ENCODE data around the gene MATN1.

The MATN1 gene

GRCh38 chr1:30731109-30731805 is 7.9 kb upstream of the MATN1 start:
- Histone ChIP-seq H3K9ac (ENCODE audit: low read length) (no peak overlapping the region), H3K4me1 (ENCODE audit: control insufficient read depth, insufficient read depth, low read length) (no peaks in the 10 kb centered on the region), H3K36me3 (ENCODE audit: control insufficient read depth, insufficient read depth, low read length) (no peaks in the 10 kb centered on the region), H3K4me3 (ENCODE audit: low read length) (no peak overlapping the region), H3K27ac (ENCODE audit: low read depth, low read length) (no peak overlapping the region), H3K27me3 (ENCODE audit: control insufficient read depth, insufficient read depth, low read length) (no peaks in the 10 kb centered on the region)

- Histone ChIP-seq H3K27ac (ENCODE audit: low read depth, low read length) (no peak overlapping the region), H3K36me3 (ENCODE audit: control insufficient read depth, insufficient read depth, low read length) (no peaks in the 10 kb centered on the region), H3K9ac (ENCODE audit: low read length) (no peak overlapping the region), H3K4me1 (ENCODE audit: control insufficient read depth, insufficient read depth, low read length) (no peaks in the 10 kb centered on the region), H3K27me3 (ENCODE audit: control insufficient read depth, insufficient read depth, low read length) (no peaks in the 10 kb centered on the region), H3K4me3 (ENCODE audit: low read length) (no peak overlapping the region)
Measured at GRCh38 chr1:30730346-30731108, 7.1 kb upstream of the MATN1 start.

GRCh38 chr1:30729901-30730300 is 6.5 kb upstream of the MATN1 start:
- H3K36me3 ChIP-seq (ENCODE audit: control insufficient read depth, insufficient read depth, low read length) = no peaks in the 10 kb centered on the region
- H3K27me3 ChIP-seq (ENCODE audit: control insufficient read depth, insufficient read depth, low read length) = no peaks in the 10 kb centered on the region
- H3K4me3 ChIP-seq (ENCODE audit: low read length) = no peak overlapping the region
- no peak overlapping the region for H3K9ac ChIP-seq (ENCODE audit: low read length)
- no peak overlapping the region for H3K27ac ChIP-seq (ENCODE audit: low read depth, low read length)
- H3K4me1 ChIP-seq (ENCODE audit: control insufficient read depth, insufficient read depth, low read length) = no peaks in the 10 kb centered on the region

GRCh38 chr1:30728832-30729638 is 5.7 kb upstream of the MATN1 start:
- H3K36me3 ChIP-seq (ENCODE audit: control insufficient read depth, insufficient read depth, low read length) = no peaks in the 10 kb centered on the region
- no peak overlapping the region for H3K9ac ChIP-seq (ENCODE audit: low read length)
- no peak overlapping the region for H3K4me3 ChIP-seq (ENCODE audit: low read length)
- H3K27ac ChIP-seq (ENCODE audit: low read depth, low read length) = no peak overlapping the region
- no peaks in the 10 kb centered on the region for H3K4me1 ChIP-seq (ENCODE audit: control insufficient read depth, insufficient read depth, low read length)
- H3K27me3 ChIP-seq (ENCODE audit: control insufficient read depth, insufficient read depth, low read length) = no peaks in the 10 kb centered on the region

GRCh38 chr1:30728340-30728739 is 5.0 kb upstream of the MATN1 start:
- Histone ChIP-seq H3K4me3 (ENCODE audit: low read length) (no peak overlapping the region), H3K36me3 (ENCODE audit: control insufficient read depth, insufficient read depth, low read length) (no peaks in the 10 kb centered on the region), H3K27me3 (ENCODE audit: control insufficient read depth, insufficient read depth, low read length) (no peaks in the 10 kb centered on the region), H3K4me1 (ENCODE audit: control insufficient read depth, insufficient read depth, low read length) (no peaks in the 10 kb centered on the region), H3K9ac (ENCODE audit: low read length) (no peak overlapping the region), H3K27ac (ENCODE audit: low read depth, low read length) (no peak overlapping the region)

- Histone ChIP-seq H3K27ac (ENCODE audit: low read depth, low read length) (no peak overlapping the region), H3K4me3 (ENCODE audit: low read length) (no peak overlapping the region), H3K4me1 (ENCODE audit: control insufficient read depth, insufficient read depth, low read length) (no peaks in the 10 kb centered on the region), H3K9ac (ENCODE audit: low read length) (no peak overlapping the region), H3K27me3 (ENCODE audit: control insufficient read depth, insufficient read depth, low read length) (no peaks in the 10 kb centered on the region), H3K36me3 (ENCODE audit: control insufficient read depth, insufficient read depth, low read length) (no peaks in the 10 kb centered on the region)
Measured at GRCh38 chr1:30727824-30728223, 4.4 kb upstream of the MATN1 start.

- H3K4me3 ChIP-seq (ENCODE audit: low read length) = no peak overlapping the region
- no peak overlapping the region for H3K9ac ChIP-seq (ENCODE audit: low read length)
- H3K4me1 ChIP-seq (ENCODE audit: control insufficient read depth, insufficient read depth, low read length) = no peaks in the 10 kb centered on the region
- H3K27me3 ChIP-seq (ENCODE audit: control insufficient read depth, insufficient read depth, low read length) = no peaks in the 10 kb centered on the region
- H3K36me3 ChIP-seq (ENCODE audit: control insufficient read depth, insufficient read depth, low read length) = no peaks in the 10 kb centered on the region
- no peak overlapping the region for H3K27ac ChIP-seq (ENCODE audit: low read depth, low read length)
Measured at GRCh38 chr1:30726773-30727684, 3.6 kb upstream of the MATN1 start.

GRCh38 chr1:30726236-30726635 is 2.9 kb upstream of the MATN1 start:
- H3K9ac ChIP-seq (ENCODE audit: low read length) = no peak overlapping the region

GRCh38 chr1:30725450-30726095 is 2.2 kb upstream of the MATN1 start:
- H3K36me3 ChIP-seq (ENCODE audit: control insufficient read depth, insufficient read depth, low read length) = no peaks in the 10 kb centered on the region

More at GRCh38 chr1:30726236-30726635, 2.9 kb upstream of the MATN1 start:
- Histone ChIP-seq H3K27ac (ENCODE audit: low read depth, low read length) (no peak overlapping the region), H3K4me3 (ENCODE audit: low read length) (no peak overlapping the region), H3K36me3 (ENCODE audit: control insufficient read depth, insufficient read depth, low read length) (no peaks in the 10 kb centered on the region), H3K27me3 (ENCODE audit: control insufficient read depth, insufficient read depth, low read length) (no peaks in the 10 kb centered on the region), H3K4me1 (ENCODE audit: control insufficient read depth, insufficient read depth, low read length) (no peaks in the 10 kb centered on the region)

GRCh38 chr1:30724655-30725421 is 1.5 kb upstream of the MATN1 start:
- H3K4me3 ChIP-seq (ENCODE audit: low read length) = no peak overlapping the region
- no peak overlapping the region for H3K9ac ChIP-seq (ENCODE audit: low read length)
- no peaks in the 10 kb centered on the region for H3K36me3 ChIP-seq (ENCODE audit: control insufficient read depth, insufficient read depth, low read length)
- H3K27ac ChIP-seq (ENCODE audit: low read depth, low read length) = no peak overlapping the region
- no peaks in the 10 kb centered on the region for H3K27me3 ChIP-seq (ENCODE audit: control insufficient read depth, insufficient read depth, low read length)
- H3K4me1 ChIP-seq (ENCODE audit: control insufficient read depth, insufficient read depth, low read length) = no peaks in the 10 kb centered on the region

More at GRCh38 chr1:30725450-30726095, 2.2 kb upstream of the MATN1 start:
- no peak overlapping the region for H3K27ac ChIP-seq (ENCODE audit: low read depth, low read length)
- no peak overlapping the region for H3K9ac ChIP-seq (ENCODE audit: low read length)
- no peaks in the 10 kb centered on the region for H3K27me3 ChIP-seq (ENCODE audit: control insufficient read depth, insufficient read depth, low read length)
- H3K4me1 ChIP-seq (ENCODE audit: control insufficient read depth, insufficient read depth, low read length) = no peaks in the 10 kb centered on the region
- H3K4me3 ChIP-seq (ENCODE audit: low read length) = no peak overlapping the region

GRCh38 chr1:30724175-30724574 is 790 bp upstream of the MATN1 start:
- Histone ChIP-seq H3K27ac (ENCODE audit: low read depth, low read length) (no peak overlapping the region), H3K4me3 (ENCODE audit: low read length) (no peak overlapping the region), H3K27me3 (ENCODE audit: control insufficient read depth, insufficient read depth, low read length) (no peaks in the 10 kb centered on the region), H3K4me1 (ENCODE audit: control insufficient read depth, insufficient read depth, low read length) (peaks cover 4% of the 10 kb centered on the region), H3K36me3 (ENCODE audit: control insufficient read depth, insufficient read depth, low read length) (no peaks in the 10 kb centered on the region), H3K9ac (ENCODE audit: low read length) (no peak overlapping the region)

Data from rectal smooth muscle tissue (tissue), 1 donor.